GM19328 (cell line): ENCODE results near the gene CA12.
"Not testable (repeated sequence)": the region's sequence is repeated elsewhere in the genome, so short reads cannot be mapped to it uniquely, and the experiment has no call there.

ENCODE experiments used
- ATAC-seq: cut with Tn5 transposase; IDR thresholded peaks from one replicate; pipeline ENCODE4 v1.9.1; 2021; ENCODE audit warnings: mild to moderate bottlenecking, moderate library complexity; ENCODE audit not compliant: unreplicated experiment

CA12 gene

GRCh38 chr15:63339006-63339766 is 42.5 kb downstream of the CA12 start:
- ATAC-seq: no peak

- ATAC-seq: no peak
Measured at GRCh38 chr15:63338170-63338569, 43.5 kb downstream of the CA12 start.

- no peak for ATAC-seq
Measured at GRCh38 chr15:63337046-63337445, 44.6 kb downstream of the CA12 start.

GRCh38 chr15:63335543-63336240 is 46.0 kb downstream of the CA12 start:
- ATAC-seq: no peak

- no peak for ATAC-seq
Measured at GRCh38 chr15:63334821-63335220, 46.8 kb downstream of the CA12 start.

- ATAC-seq: no peak
Measured at GRCh38 chr15:63332367-63333124, 49.1 kb downstream of the CA12 start.

GRCh38 chr15:63331456-63331855 is 50.2 kb downstream of the CA12 start:
- no peak for ATAC-seq

GRCh38 chr15:63330926-63331325 is 50.7 kb downstream of the CA12 start:
- ATAC-seq: no peak

GRCh38 chr15:63329567-63330350 is 51.9 kb downstream of the CA12 start:
- ATAC-seq: no peak

GRCh38 chr15:63327648-63328421 is 53.8 kb downstream of the CA12 start:
- ATAC-seq: no peak

GRCh38 chr15:63324770-63325169 is 56.9 kb downstream of the CA12 start:
- no peak for ATAC-seq

- no peak for ATAC-seq
Measured at GRCh38 chr15:63323798-63324563, 57.7 kb downstream of the CA12 start.

- no peak for ATAC-seq
Measured at GRCh38 chr15:63322541-63322940, 59.1 kb downstream of the CA12 start.

- no peak for ATAC-seq
Measured at GRCh38 chr15:63321462-63321861, 60.2 kb downstream of the CA12 start.

GRCh38 chr15:63320981-63321380 is 60.7 kb downstream of the CA12 start:
- ATAC-seq: not testable (repeated sequence)

GRCh38 chr15:63320446-63320845 is 61.2 kb downstream of the CA12 start:
- ATAC-seq: not testable (repeated sequence)

- ATAC-seq: no peak
Measured at GRCh38 chr15:63319065-63319464, 62.6 kb downstream of the CA12 start.

GRCh38 chr15:63318344-63318743 is 63.3 kb downstream of the CA12 start:
- no peak for ATAC-seq

GRCh38 chr15:63314409-63314808 is 67.2 kb downstream of the CA12 start:
- no peak for ATAC-seq
